Measurements from ENCODE around the gene FCAMR.

The FCAMR gene

GRCh38 chr1:206955476-206956451, 14.5 kb downstream of the FCAMR start:
- peak; percentile 39 for DNase-seq (ENCODE audit: low spot score)

GRCh38 chr1:206954459-206955342, 15.6 kb downstream of the FCAMR start:
- DNase-seq (ENCODE audit: low spot score): no peak

GRCh38 chr1:206953626-206954025, 16.6 kb downstream of the FCAMR start:
- no peak for DNase-seq (ENCODE audit: low spot score)

- no peak for DNase-seq (ENCODE audit: low spot score)
Observed at GRCh38 chr1:206953126-206953525, 17.1 kb downstream of the FCAMR start.

GRCh38 chr1:206952171-206952570, 18.1 kb downstream of the FCAMR start:
- DNase-seq (ENCODE audit: low spot score): no peak

- peak; percentile 63 for DNase-seq (ENCODE audit: low spot score)
Observed at GRCh38 chr1:206951318-206952100, 18.8 kb downstream of the FCAMR start.

GRCh38 chr1:206949641-206950040, 20.6 kb downstream of the FCAMR start:
- DNase-seq (ENCODE audit: low spot score): no peak

GRCh38 chr1:206949208-206949607, 21.1 kb downstream of the FCAMR start:
- DNase-seq (ENCODE audit: low spot score): no peak

- DNase-seq (ENCODE audit: low spot score): no peak
Observed at GRCh38 chr1:206947255-206947654, 23.0 kb downstream of the FCAMR start.

- no peak for DNase-seq (ENCODE audit: low spot score)
Observed at GRCh38 chr1:206946261-206946660, 24.0 kb downstream of the FCAMR start, which contains the start of gene PIGR. Gene PIGR (minus strand): TSS chr1:206946466. CDS start chr1:206940531, 5,935 bp downstream.

GRCh38 chr1:206945779-206946178, 24.5 kb downstream of the FCAMR start:
- DNase-seq (ENCODE audit: low spot score): no peak

GRCh38 chr1:206944703-206945102, 25.6 kb downstream of the FCAMR start:
- DNase-seq (ENCODE audit: low spot score): no peak

GRCh38 chr1:206941766-206942418, 28.4 kb downstream of the FCAMR start:
- no peak for DNase-seq (ENCODE audit: low spot score)

GRCh38 chr1:206940588-206940936, 29.7 kb downstream of the FCAMR start:
- DNase-seq (ENCODE audit: low spot score): no peak

- no peak for DNase-seq (ENCODE audit: low spot score)
Observed at GRCh38 chr1:206939841-206940587, 30.2 kb downstream of the FCAMR start.

- no peak for DNase-seq (ENCODE audit: low spot score)
Observed at GRCh38 chr1:206939131-206939530, 31.1 kb downstream of the FCAMR start.

- DNase-seq (ENCODE audit: low spot score): no peak
Observed at GRCh38 chr1:206937425-206937824, 32.8 kb downstream of the FCAMR start.

GRCh38 chr1:206935491-206936067, 34.7 kb downstream of the FCAMR start:
- peak; percentile 72 for DNase-seq (ENCODE audit: low spot score)

GRCh38 chr1:206933333-206933945, 36.8 kb downstream of the FCAMR start:
- DNase-seq (ENCODE audit: low spot score): peak; percentile 49

- DNase-seq (ENCODE audit: low spot score): no peak
Observed at GRCh38 chr1:206932177-206932576, 38.1 kb downstream of the FCAMR start.
